H9 (cell line): ENCODE results near the gene CDK14. TPM values are rescaled to one million over a fixed set of nuclear protein-coding genes. Genes with fewer than 3 reads are reported as not detected.

Experiments used
- DNase-seq: peaks from one replicate; pipeline ENCODE4 v3.0.0-alpha.2; 2017
- H2AFZ ChIP-seq: one replicate; pipeline ENCODE4 v1.6.1; 2013; ENCODE audit warnings: mild to moderate bottlenecking, low read length, control low read depth, moderate library complexity
- H2AK5ac ChIP-seq: 2 replicates; pipeline ENCODE4 v1.6.1; 2013; ENCODE audit warnings: low read length, control low read depth, mixed read lengths; ENCODE audit not compliant: insufficient read length
- H2BK120ac ChIP-seq: one replicate; pipeline ENCODE4 v1.6.1; 2013; ENCODE audit warnings: low read depth, mild to moderate bottlenecking, low read length, control low read depth, inconsistent platforms; ENCODE audit not compliant: poor library complexity, severe bottlenecking
- H2BK12ac ChIP-seq: 2 replicates; pipeline ENCODE4 v1.6.1; 2013; ENCODE audit warnings: low read length, control low read depth, mixed read lengths, low read depth; ENCODE audit not compliant: insufficient read length
- H2BK15ac ChIP-seq: 2 replicates; pipeline ENCODE4 v1.6.1; 2013; ENCODE audit warnings: low read depth, low read length, control low read depth
- H2BK20ac ChIP-seq: one replicate; pipeline ENCODE4 v1.6.1; 2013; ENCODE audit warnings: low read depth, mild to moderate bottlenecking, low read length, control low read depth, inconsistent platforms; ENCODE audit not compliant: poor library complexity, severe bottlenecking
- H2BK5ac ChIP-seq: 2 replicates; pipeline ENCODE4 v1.6.1; 2013; ENCODE audit warnings: low read length, control low read depth, mixed read lengths; ENCODE audit not compliant: insufficient read length
- H3K14ac ChIP-seq: 2 replicates; pipeline ENCODE4 v1.6.1; 2013; ENCODE audit warnings: low read length, control low read depth; ENCODE audit not compliant: insufficient read depth
- H3K18ac ChIP-seq: 2 replicates; pipeline ENCODE4 v1.6.1; 2013; ENCODE audit warnings: low read depth, mild to moderate bottlenecking, mixed read lengths, low read length, control low read depth; ENCODE audit not compliant: insufficient read length
- H3K23ac ChIP-seq: 2 replicates; pipeline ENCODE4 v1.6.1; 2013; ENCODE audit warnings: low read length, control low read depth, mixed read lengths, low read depth; ENCODE audit not compliant: insufficient read length
- H3K23me2 ChIP-seq: 2 replicates; pipeline ENCODE4 v1.6.1; 2013; ENCODE audit warnings: low read depth, mild to moderate bottlenecking, mixed read lengths, low read length, control low read depth; ENCODE audit not compliant: insufficient read length, poor library complexity, severe bottlenecking
- H3K27ac ChIP-seq: 2 replicates; pipeline ENCODE4 v1.5.1; 2013; ENCODE audit warnings: low read length, control low read depth, mixed read lengths, low read depth; ENCODE audit not compliant: insufficient read length
- H3K27me3 ChIP-seq: 2 replicates; pipeline ENCODE4 v1.6.1; 2013; ENCODE audit warnings: low read length, control low read depth, inconsistent platforms; ENCODE audit not compliant: insufficient read depth
- H3K4ac ChIP-seq: 2 replicates; pipeline ENCODE4 v1.6.1; 2013; ENCODE audit warnings: low read depth, mild to moderate bottlenecking, control low read depth, inconsistent platforms, low read length, moderate library complexity
- H3K4me1 ChIP-seq: 2 replicates; pipeline ENCODE4 v1.6.1; 2013; ENCODE audit warnings: low read length, control low read depth, inconsistent platforms; ENCODE audit not compliant: insufficient read depth
- H3K4me2 ChIP-seq: 2 replicates; pipeline ENCODE4 v1.6.1; 2013; ENCODE audit warnings: low read length, control low read depth, mixed read lengths; ENCODE audit not compliant: insufficient read length, insufficient read depth
- H3K56ac ChIP-seq: 2 replicates; pipeline ENCODE4 v1.6.1; 2013; ENCODE audit warnings: low read depth, mild to moderate bottlenecking, mixed read lengths, low read length, control low read depth; ENCODE audit not compliant: insufficient read length
- H3K79me1 ChIP-seq: 2 replicates; pipeline ENCODE4 v1.6.1; 2013; ENCODE audit warnings: low read depth, mild to moderate bottlenecking, moderate library complexity, low read length, control low read depth, inconsistent platforms; ENCODE audit not compliant: insufficient read depth, poor library complexity, severe bottlenecking
- H3K79me2 ChIP-seq: 2 replicates; pipeline ENCODE4 v1.6.1; 2013; ENCODE audit warnings: low read length, control low read depth, inconsistent platforms; ENCODE audit not compliant: insufficient read depth
- H3K9ac ChIP-seq: 2 replicates; pipeline ENCODE4 v1.6.1; 2013; ENCODE audit warnings: low read length, control low read depth, mixed read lengths; ENCODE audit not compliant: insufficient read length; ENCODE audit errors: extremely low read depth
- H3K9me3 ChIP-seq: one replicate; pipeline ENCODE4 v1.6.1; 2013; ENCODE audit warnings: low read depth, low read length, inconsistent platforms; ENCODE audit not compliant: control insufficient read depth
- H3T11ph ChIP-seq: one replicate; pipeline ENCODE4 v1.6.1; 2013; ENCODE audit warnings: mild to moderate bottlenecking, low read length, control low read depth, inconsistent platforms
- H4K20me1 ChIP-seq: one replicate; pipeline ENCODE4 v1.6.1; 2013; ENCODE audit not compliant: control insufficient read depth, insufficient read length, insufficient read depth
- H4K5ac ChIP-seq: 2 replicates; pipeline ENCODE4 v1.6.1; 2013; ENCODE audit warnings: low read depth, mild to moderate bottlenecking, mixed read lengths, low read length, control low read depth; ENCODE audit not compliant: insufficient read length
- H4K8ac ChIP-seq: replicated peaks from 2 replicates; pipeline ENCODE4 v1.6.1; 2013; ENCODE audit warnings: low read length, control low read depth, mixed read lengths, low read depth; ENCODE audit not compliant: insufficient read length
- H4K91ac ChIP-seq: 2 replicates; pipeline ENCODE4 v1.6.1; 2013; ENCODE audit warnings: low read depth, mild to moderate bottlenecking, moderate library complexity, mixed read lengths, low read length, control low read depth; ENCODE audit not compliant: insufficient read length
- H3K27ac Mint-ChIP-seq, 3 experiments: 2 replicates in 2 of 3; 3 replicates in 1 of 3; pipeline ENCODE4 v1.8.0; 2020 to 2021; ENCODE audit warnings: mixed read lengths in 3 of 3, mild to moderate bottlenecking in 1 of 3, moderate library complexity in 1 of 3
- H3K27me3 Mint-ChIP-seq: 2 replicates; pipeline ENCODE4 v1.8.0; 2021; ENCODE audit warnings: low read depth, mild to moderate bottlenecking, moderate library complexity, mixed read lengths
- H3K36me3 Mint-ChIP-seq, 3 experiments: 2 replicates in 2 of 3; 3 replicates in 1 of 3; pipeline ENCODE4 v1.8.0; 2020 to 2021; ENCODE audit warnings: low read depth in 3 of 3, mixed read lengths in 3 of 3; ENCODE audit not compliant: insufficient read depth in 1 of 3
- H3K4me1 Mint-ChIP-seq, 2 experiments: 2 replicates each; pipeline ENCODE4 v1.8.0; 2020; ENCODE audit warnings: mixed read lengths in 2 of 2
- H3K4me3 Mint-ChIP-seq, 2 experiments: 2 replicates in 1 of 2; 3 replicates in 1 of 2; pipeline ENCODE4 v1.8.0; 2020 to 2021; ENCODE audit warnings: mild to moderate bottlenecking in 2 of 2, mixed read lengths in 2 of 2, moderate library complexity in 1 of 2
- H3K9me3 Mint-ChIP-seq, 2 experiments: 2 replicates in 1 of 2; 3 replicates in 1 of 2; pipeline ENCODE4 v1.8.0; 2020; ENCODE audit warnings: mild to moderate bottlenecking in 2 of 2, mixed read lengths in 2 of 2, moderate library complexity in 1 of 2
- CTCF ChIP-seq: fragments of 200-600 bp; sonication (generic); conservative IDR thresholded peaks from 3 replicates; pipeline ENCODE4 v1.8.0; 2021; ENCODE audit warnings: antibody characterized with exemption, mild to moderate bottlenecking
- WGBS: extraction: QIAGEN DNeasy Blood & Tissue Kit; methylation state at CpG from one replicate; pipeline ENCODE4 v1.1.7; 2013; ENCODE audit warnings: missing lambda C conversion rate, low lambda C conversion rate, mixed read lengths; ENCODE audit not compliant: insufficient read length; ENCODE audit errors: extremely low coverage; 5-methylcytosine and 5-hydroxymethylcytosine counted together
- total RNA-seq: library from RNA; stranded (reverse); gene quantifications from 2 replicates; pipeline ENCODE4 v1.2.1, GENCODE V29; 2021

Gene CDK14
- total RNA-seq, 1 experiment from 2014 or later = 23.9 TPM

GRCh38 chr7:90896458-90896857 lies 300.3 kb downstream of the CDK14 start:
- no peaks in the 10 kb centered on the region for H3K27me3 Mint-ChIP-seq
- no peak for TF ChIP-seq CTCF
- Histone ChIP-seq H3K27ac (no peak overlapping the region), H3K9me3 (no peaks in the 10 kb centered on the region), H3K79me2 (no peaks in the 10 kb centered on the region), H2BK5ac (no peak overlapping the region), H3K56ac (no peak overlapping the region), H3T11ph (no peak overlapping the region), H3K23me2 (no peaks in the 10 kb centered on the region), H3K4ac (no peak overlapping the region), H3K27me3 (no peaks in the 10 kb centered on the region), H2AFZ (no peak overlapping the region), H2BK15ac (no peak overlapping the region), H2BK20ac (no peak overlapping the region), H3K23ac (no peak overlapping the region), H2AK5ac (no peak overlapping the region), H3K4me1 (no peaks in the 10 kb centered on the region; the same call in 1 of the 2 replicates), H4K20me1 (no peaks in the 10 kb centered on the region), H4K5ac (no peak overlapping the region), H3K14ac (no peak overlapping the region), H4K91ac (no peak overlapping the region), H3K79me1 (no peaks in the 10 kb centered on the region), H3K4me2 (no peak overlapping the region), H2BK120ac (no peak overlapping the region), H3K9ac (no peak overlapping the region), H2BK12ac (no peak overlapping the region), H3K18ac (no peak overlapping the region), H4K8ac (no peak overlapping the region)
- DNase-seq = no peak
- H3K4me1 Mint-ChIP-seq = peaks cover 9 to 13% of the 10 kb centered on the region in 2 experiments
- no peaks in the 10 kb centered on the region for H3K9me3 Mint-ChIP-seq
- WGBS = no CpG with 5 or more reads among the region's 1 CpG
- no peak overlapping the region for H3K4me3 Mint-ChIP-seq
- H3K36me3 Mint-ChIP-seq = no peaks in the 10 kb centered on the region; a peak in 1 of 7 replicates
- 0 out of 7 replicates have a peak overlapping the region, but pooled peaks of 1 of the 3 experiments have one; percentile 7 for H3K27ac Mint-ChIP-seq
